ENCODE measurements around the gene NFIC.
"Not testable (repeated sequence)": the region's sequence is repeated elsewhere in the genome, so short reads cannot be mapped to it uniquely, and the experiment has no call there.

NFIC gene

DNA sequence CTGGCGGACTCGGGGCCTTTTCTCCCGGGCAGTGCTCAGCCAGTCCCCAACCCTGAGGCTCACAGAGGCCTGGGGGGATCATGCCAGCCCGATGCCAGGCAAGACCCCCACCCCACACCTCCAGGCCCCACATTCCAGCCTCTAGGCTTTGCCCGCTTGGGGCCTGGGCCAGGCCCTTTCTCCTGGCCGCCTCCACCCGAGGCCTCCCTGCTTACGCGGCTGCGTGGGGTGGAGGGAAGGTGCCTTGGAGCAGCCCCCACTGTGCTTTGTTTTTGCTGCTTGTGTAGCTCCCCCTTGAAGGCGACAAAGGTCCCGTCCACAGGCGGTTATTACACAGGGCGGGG, 75.6 kb downstream of the NFIC start:
- TF ChIP-seq, protein P1, sequence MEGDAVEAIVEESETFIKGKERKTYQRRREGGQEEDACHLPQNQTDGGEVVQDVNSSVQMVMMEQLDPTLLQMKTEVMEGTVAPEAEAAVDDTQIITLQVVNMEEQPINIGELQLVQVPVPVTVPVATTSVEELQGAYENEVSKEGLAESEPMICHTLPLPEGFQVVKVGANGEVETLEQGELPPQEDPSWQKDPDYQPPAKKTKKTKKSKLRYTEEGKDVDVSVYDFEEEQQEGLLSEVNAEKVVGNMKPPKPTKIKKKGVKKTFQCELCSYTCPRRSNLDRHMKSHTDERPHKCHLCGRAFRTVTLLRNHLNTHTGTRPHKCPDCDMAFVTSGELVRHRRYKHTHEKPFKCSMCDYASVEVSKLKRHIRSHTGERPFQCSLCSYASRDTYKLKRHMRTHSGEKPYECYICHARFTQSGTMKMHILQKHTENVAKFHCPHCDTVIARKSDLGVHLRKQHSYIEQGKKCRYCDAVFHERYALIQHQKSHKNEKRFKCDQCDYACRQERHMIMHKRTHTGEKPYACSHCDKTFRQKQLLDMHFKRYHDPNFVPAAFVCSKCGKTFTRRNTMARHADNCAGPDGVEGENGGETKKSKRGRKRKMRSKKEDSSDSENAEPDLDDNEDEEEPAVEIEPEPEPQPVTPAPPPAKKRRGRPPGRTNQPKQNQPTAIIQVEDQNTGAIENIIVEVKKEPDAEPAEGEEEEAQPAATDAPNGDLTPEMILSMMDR (IDR thresholded peaks at IDR 0.05; ENCODE audit: low read depth, low read length, missing control alignments), result no peak
- H3K4me3 ChIP-seq (replicated peaks; ENCODE audit: low read depth, low read length), result no peak overlapping the region
- no peak for DNase-seq (ENCODE audit: extremely low read depth, low read depth)

DNA sequence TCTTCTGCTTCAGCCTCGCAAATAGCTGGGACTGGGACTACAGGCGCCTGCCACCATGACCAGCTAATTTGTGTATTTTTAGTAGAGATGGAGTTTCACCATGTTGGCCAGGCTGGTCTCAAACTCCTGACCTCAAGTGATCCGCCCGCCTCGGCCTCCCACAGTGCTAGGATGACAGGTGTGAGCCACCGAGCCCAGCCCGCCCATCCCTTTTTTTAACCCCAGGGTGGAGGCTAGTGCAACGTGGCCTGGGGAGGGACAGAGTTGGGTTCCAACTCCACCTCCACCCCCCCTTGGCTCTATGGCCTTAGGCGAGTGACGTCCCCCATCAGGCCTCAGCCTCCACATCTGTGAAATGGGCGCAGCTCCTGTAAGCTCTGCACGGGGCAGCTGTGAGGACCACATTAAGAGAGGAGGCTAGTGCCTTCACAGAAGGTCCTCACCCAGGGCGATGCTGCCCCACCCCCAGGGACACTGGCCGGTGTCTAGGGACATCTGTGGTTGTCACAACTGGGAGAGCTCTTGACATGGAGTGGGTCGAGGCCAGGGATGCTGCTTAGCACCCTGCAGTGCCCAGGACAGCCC, 76.2 kb downstream of the NFIC start:
- H3K4me3 ChIP-seq (replicated peaks; ENCODE audit: low read depth, low read length), result no peak overlapping the region
- no peak for DNase-seq (ENCODE audit: extremely low read depth, low read depth)
- TF ChIP-seq, protein P1 (IDR thresholded peaks at IDR 0.05; ENCODE audit: low read depth, low read length, missing control alignments), result no peak

DNA sequence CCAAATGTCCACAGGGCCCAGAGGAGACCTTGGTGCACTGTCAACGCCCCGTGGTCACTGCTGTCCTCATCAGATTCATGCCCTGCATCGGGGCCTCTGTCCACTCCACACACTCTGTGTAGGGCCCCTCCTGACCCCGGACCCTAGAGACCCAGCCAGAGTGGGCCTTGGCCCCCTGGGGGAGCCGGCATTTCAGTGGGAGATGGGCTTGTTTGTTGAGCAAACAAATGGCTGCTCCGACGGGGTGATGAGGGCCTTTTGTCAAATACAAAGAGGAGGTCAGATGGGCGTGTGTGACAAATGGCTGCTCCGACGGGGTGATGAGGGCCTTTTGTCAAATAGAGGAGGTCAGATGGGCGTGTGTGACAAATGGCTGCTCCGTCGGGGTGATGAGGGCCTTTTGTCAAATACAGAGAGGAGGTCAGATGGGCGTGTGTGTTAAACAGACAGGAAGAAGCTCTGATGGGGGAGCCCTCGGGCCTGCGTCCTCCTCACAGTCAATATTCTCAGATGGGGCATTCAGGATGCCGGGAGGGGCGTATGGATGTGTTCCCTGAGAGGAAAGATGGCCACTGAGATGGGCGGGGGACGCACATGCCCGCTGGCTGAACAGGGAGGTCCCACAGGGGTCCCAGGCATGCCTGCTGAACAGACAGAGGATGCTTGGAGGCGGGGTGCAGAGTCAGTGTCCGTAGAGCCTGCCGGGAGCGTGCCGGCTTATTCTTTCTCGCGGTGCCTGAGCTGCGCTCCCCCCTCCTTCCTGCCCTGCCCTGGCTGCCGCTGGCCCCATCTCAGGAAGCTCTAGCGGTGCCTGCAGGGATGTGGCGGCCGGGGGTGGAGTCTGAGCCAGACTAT, 77.7 kb downstream of the NFIC start:
- no peak for DNase-seq (ENCODE audit: extremely low read depth, low read depth)
- TF ChIP-seq, protein P1 (IDR thresholded peaks at IDR 0.05; ENCODE audit: low read depth, low read length, missing control alignments), result no peak
- no peak overlapping the region for H3K4me3 ChIP-seq (replicated peaks; ENCODE audit: low read depth, low read length)

DNA sequence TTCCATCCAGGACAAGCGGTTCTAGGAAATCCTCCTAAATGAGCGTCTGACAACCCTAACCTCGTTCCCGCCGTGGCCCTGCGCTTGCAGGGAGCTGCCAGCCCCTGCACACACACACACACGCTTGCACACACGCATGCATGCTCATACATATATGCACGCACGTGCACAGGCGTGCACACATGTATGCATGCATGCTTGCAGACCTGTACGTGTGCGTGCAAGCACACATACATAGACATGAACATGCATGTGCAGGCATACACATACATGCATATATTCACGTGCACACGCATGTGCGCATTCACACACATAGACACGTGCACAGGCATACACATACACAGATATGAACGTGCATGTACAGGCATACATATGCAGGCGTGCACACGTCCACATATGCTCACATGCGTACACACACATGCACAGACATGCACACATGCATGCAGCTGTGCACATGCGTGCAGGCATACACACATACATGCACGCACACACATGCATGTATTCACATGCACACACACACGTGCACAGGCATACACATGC, 78.4 kb downstream of the NFIC start:
- H3K4me3 ChIP-seq (replicated peaks; ENCODE audit: low read depth, low read length), result no peak overlapping the region
- TF ChIP-seq, protein P1 (IDR thresholded peaks at IDR 0.05; ENCODE audit: low read depth, low read length, missing control alignments), result no peak
- DNase-seq (ENCODE audit: extremely low read depth, low read depth), result no peak

DNA sequence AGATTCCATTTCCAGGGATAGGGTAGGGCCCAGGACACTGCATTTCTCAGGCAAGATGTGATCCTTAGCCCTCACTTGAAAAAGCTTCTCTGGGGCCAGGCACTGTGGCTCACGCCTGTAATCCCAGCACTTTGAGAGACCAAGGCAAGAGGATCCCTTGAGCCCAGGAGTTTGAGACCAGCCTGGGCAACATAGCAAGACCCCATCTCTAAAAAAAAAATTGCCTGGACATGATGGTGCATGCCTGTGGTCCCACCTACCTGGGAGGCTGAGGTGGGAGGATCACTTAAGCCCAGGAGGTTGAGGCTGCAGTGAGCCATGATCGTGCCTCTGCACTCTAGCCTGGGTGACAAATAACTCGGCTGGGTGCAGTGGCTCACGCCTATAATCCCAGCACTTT, 80.3 kb downstream of the NFIC start:
- DNase-seq (ENCODE audit: extremely low read depth, low read depth); H3K4me3 ChIP-seq (replicated peaks; ENCODE audit: low read depth, low read length): not testable (repeated sequence)

DNA sequence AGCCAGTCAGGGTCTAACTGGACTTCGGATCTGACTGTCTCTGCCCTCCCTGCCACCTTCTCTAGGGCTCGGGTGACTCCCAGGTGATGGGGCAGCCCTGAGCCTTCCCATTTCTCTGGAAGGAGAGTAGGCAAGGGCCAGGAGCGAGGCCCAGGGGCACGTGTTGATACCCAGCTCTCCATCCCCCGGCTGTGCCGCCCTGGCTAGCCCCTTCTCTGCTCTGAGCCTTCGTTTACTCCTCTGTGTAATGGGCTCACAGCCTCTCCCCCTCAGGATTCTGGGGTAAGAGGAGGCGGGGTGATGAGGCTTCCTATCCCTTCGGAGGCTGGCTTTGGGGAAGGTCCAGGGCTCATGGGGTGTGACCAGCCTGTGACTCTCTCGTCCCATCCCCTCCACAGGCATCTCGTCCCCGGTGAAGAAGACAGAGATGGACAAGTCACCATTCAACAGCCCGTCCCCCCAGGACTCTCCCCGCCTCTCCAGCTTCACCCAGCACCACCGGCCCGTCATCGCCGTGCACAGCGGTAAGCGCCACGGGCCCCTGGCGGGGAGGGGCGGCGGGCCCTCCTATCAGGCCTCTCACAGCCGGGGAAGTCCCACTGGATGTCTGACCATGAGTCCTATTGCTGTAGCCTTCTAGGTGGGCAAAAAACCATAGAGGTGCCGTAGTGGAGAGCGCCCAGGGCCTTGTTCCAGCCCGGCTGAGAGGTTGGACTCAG, 82.4 kb downstream of the NFIC start:
- H3K4me3 ChIP-seq (replicated peaks; ENCODE audit: low read depth, low read length), result no peak overlapping the region
- TF ChIP-seq, protein P1 (IDR thresholded peaks at IDR 0.05; ENCODE audit: low read depth, low read length, missing control alignments), result no peak
- DNase-seq (ENCODE audit: extremely low read depth, low read depth), result no peak
